GM23248 (cell line): Measurements from ENCODE around the gene USP36. TPM values are rescaled to one million over a fixed set of nuclear protein-coding genes. Genes with fewer than 3 reads are reported as not detected.
A peak's percentile ranks its signal among the peaks of the same experiment; 100 is the strongest.

ENCODE experiments used
- DNase-seq: peaks from one replicate; pipeline ENCODE4 v3.0.0-alpha.2; 2015
- H2AFZ ChIP-seq: fragments of 200-600 bp; sonication (generic); 2 replicates; pipeline ENCODE4 v1.6.1; 2016; ENCODE audit warnings: antibody characterized with exemption
- H3F3A ChIP-seq: fragments of 200-600 bp; sonication (generic); 2 replicates; pipeline ENCODE4 v1.6.1; 2016; ENCODE audit warnings: mild to moderate bottlenecking, antibody characterized with exemption, mixed run types; ENCODE audit not compliant: insufficient read depth
- H3K27ac ChIP-seq: fragments of 200-600 bp; sonication (generic); 2 replicates; pipeline ENCODE4 v1.5.1; 2016; ENCODE audit warnings: mild to moderate bottlenecking
- H3K27me3 ChIP-seq: fragments of 200-600 bp; sonication (generic); replicated peaks from 2 replicates; pipeline ENCODE4 v1.6.1; 2016; ENCODE audit warnings: mild to moderate bottlenecking; ENCODE audit not compliant: insufficient read depth
- H3K36me3 ChIP-seq: fragments of 200-600 bp; sonication (generic); 2 replicates; pipeline ENCODE4 v1.6.1; 2016; ENCODE audit warnings: low read depth, mild to moderate bottlenecking
- H3K4me1 ChIP-seq: fragments of 200-600 bp; sonication (generic); 2 replicates; pipeline ENCODE4 v1.6.1; 2016; ENCODE audit warnings: mild to moderate bottlenecking; ENCODE audit not compliant: insufficient read depth
- H3K4me2 ChIP-seq: fragments of 200-600 bp; sonication (generic); one replicate; pipeline ENCODE4 v1.6.1; 2016; ENCODE audit warnings: mild to moderate bottlenecking; ENCODE audit not compliant: unreplicated experiment
- H3K4me3 ChIP-seq: fragments of 200-600 bp; sonication (generic); 2 replicates; pipeline ENCODE4 v1.5.1; 2016; ENCODE audit warnings: mild to moderate bottlenecking
- H3K79me2 ChIP-seq: fragments of 200-600 bp; sonication (generic); 2 replicates; pipeline ENCODE4 v1.6.1; 2016; ENCODE audit warnings: mild to moderate bottlenecking; ENCODE audit not compliant: insufficient read depth
- H3K9ac ChIP-seq: fragments of 200-600 bp; sonication (generic); 2 replicates; pipeline ENCODE4 v1.6.1; 2016; ENCODE audit warnings: mild to moderate bottlenecking
- H3K9me2 ChIP-seq: fragments of 200-600 bp; sonication (generic); 2 replicates; pipeline ENCODE4 v1.6.1; 2016; ENCODE audit warnings: mixed run types, mild to moderate bottlenecking, moderate library complexity; ENCODE audit not compliant: insufficient read depth
- H3K9me3 ChIP-seq: fragments of 200-600 bp; sonication (generic); one replicate; pipeline ENCODE4 v1.6.1; 2017; ENCODE audit warnings: low read depth
- H4K20me1 ChIP-seq: fragments of 200-600 bp; sonication (generic); 2 replicates; pipeline ENCODE4 v1.6.0; 2016; ENCODE audit not compliant: insufficient read depth
- EZH2 ChIP-seq: fragments of 200-600 bp; sonication (generic); IDR thresholded peaks from 2 replicates; pipeline ENCODE4 v1.6.1; 2018; ENCODE audit warnings: antibody characterized with exemption, mild to moderate bottlenecking; ENCODE audit not compliant: insufficient read depth, poor library complexity, severe bottlenecking
- EZH2phosphoT487 ChIP-seq: fragments of 200-600 bp; sonication (generic); IDR thresholded peaks from 2 replicates; pipeline ENCODE4 v1.6.1; 2018; ENCODE audit warnings: antibody characterized with exemption, moderate library complexity, mild to moderate bottlenecking, low read depth; ENCODE audit not compliant: insufficient read depth
- WGBS, 2 experiments: methylation state at CpG; one replicate each; pipeline ENCODE4 v1.1.6; 2015 to 2017; ENCODE audit warnings: low lambda C conversion rate in 2 of 2, low coverage in 1 of 2; ENCODE audit errors: missing lambda C conversion rate in 2 of 2; 5-methylcytosine and 5-hydroxymethylcytosine counted together
- in situ Hi-C: fragments of 300-500 bp; cut with MboI; formaldehyde crosslinking; loops from 2 replicates; pipeline ENCODE4 v1.15.0; 2020
- polyA plus RNA-seq: library from polyadenylated mRNA; unstranded; fragments of >200 nt; fragmentation: Nextera tagmentation; extraction: Ambion mirVana; gene quantifications from 2 replicates; pipeline ENCODE4 v1.2.1, GENCODE V29; 2016
- total RNA-seq: library from RNA; depleted of rRNA; stranded (reverse); fragments of >200 nt; shearing (Covaris generic); gene quantifications from 2 replicates; pipeline ENCODE4 v1.2.3, GENCODE V29; 2014

The USP36 gene
- total and polyA plus RNA-seq, 2 experiments from 2014 or later, result 19.9 to 30.2 TPM

DNA sequence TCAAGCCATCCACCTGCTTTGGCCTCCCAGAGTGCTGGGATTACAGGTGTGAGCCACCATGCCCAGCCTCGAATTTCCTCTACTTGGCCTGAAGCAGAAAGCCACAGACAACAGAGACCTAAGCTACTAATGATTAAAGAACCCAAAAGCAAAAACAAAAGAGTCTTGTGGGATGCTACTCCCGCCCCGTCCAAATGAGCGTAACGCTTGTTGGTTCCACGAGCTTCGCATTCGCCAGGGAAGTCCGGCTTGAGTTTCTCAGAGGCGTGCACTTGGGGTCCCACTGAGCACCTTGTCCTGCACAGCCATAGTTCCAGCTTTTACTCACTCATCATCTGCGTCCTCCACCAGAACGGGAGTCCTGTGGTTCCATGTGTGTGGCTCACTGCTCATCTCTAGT lies 46.3 kb upstream of the USP36 start:
- no peaks in the 10 kb centered on the region for H3K36me3 ChIP-seq
- in situ Hi-C loops, result no loop called here
- no peaks in the 10 kb centered on the region for H3K9me3 ChIP-seq
- 93% methylated on average over 12 of the region's 12 CpGs for WGBS, 2 experiments
- H3K4me1 ChIP-seq, result peaks cover 28% of the 10 kb centered on the region
- DNase-seq, result no peak
- H3K27me3 ChIP-seq, result no peaks in the 10 kb centered on the region
- no peak overlapping the region for H3K4me2 ChIP-seq
- peaks cover 88% of the 10 kb centered on the region for H3K79me2 ChIP-seq
- H3F3A ChIP-seq, result peaks cover 59% of the 10 kb centered on the region
- H3K4me3 ChIP-seq, result no peak overlapping the region
- no peaks in the 10 kb centered on the region for H3K9me2 ChIP-seq
- H3K27ac ChIP-seq, result no peak overlapping the region
- H4K20me1 ChIP-seq, result no peaks in the 10 kb centered on the region
- no peak overlapping the region for H3K9ac ChIP-seq
- no peak overlapping the region for H2AFZ ChIP-seq
- TF ChIP-seq EZH2phosphoT487 (no peak), EZH2 (no peak)

- Histone ChIP-seq H3K4me3 (no peak overlapping the region), H3K4me1 (peaks cover 28% of the 10 kb centered on the region), H3K9me3 (no peaks in the 10 kb centered on the region), H3K9ac (no peak overlapping the region), H3K79me2 (peaks cover 88% of the 10 kb centered on the region), H3K27ac (0 out of 2 replicates have a peak overlapping the region, but pooled peaks have one; percentile 97), H3K9me2 (no peaks in the 10 kb centered on the region), H3K27me3 (no peaks in the 10 kb centered on the region), H3K36me3 (no peaks in the 10 kb centered on the region), H3K4me2 (no peak overlapping the region), H2AFZ (no peak overlapping the region), H3F3A (peaks cover 57% of the 10 kb centered on the region), H4K20me1 (no peaks in the 10 kb centered on the region)
- no peak for DNase-seq
- TF ChIP-seq EZH2phosphoT487 (no peak), EZH2 (no peak)
- in situ Hi-C loops, result no loop called here
- WGBS, 2 experiments, result 79 to 92% methylated on average over 8 of the region's 8 CpGs
Measured at GRCh38 chr17:78885956-78886355, 45.3 kb upstream of the USP36 start.

- Histone ChIP-seq H3K79me2 (peaks cover 88% of the 10 kb centered on the region), H4K20me1 (no peaks in the 10 kb centered on the region), H3K4me1 (peaks cover 35% of the 10 kb centered on the region), H3K9ac (peak overlapping the region; percentile 81), H3F3A (peaks cover 58% of the 10 kb centered on the region), H3K9me3 (no peaks in the 10 kb centered on the region), H3K36me3 (no peaks in the 10 kb centered on the region), H3K4me2 (peak overlapping the region; percentile 76), H3K27ac (peak overlapping the region; percentile 97), H3K27me3 (no peaks in the 10 kb centered on the region), H3K4me3 (peak overlapping the region; percentile 59), H3K9me2 (no peaks in the 10 kb centered on the region), H2AFZ (no peak overlapping the region)
- TF ChIP-seq EZH2phosphoT487, result no peak
- 80 to 82% methylated on average over 23 to 24 of the region's 24 CpGs for WGBS, 2 experiments
- DNase-seq, result no peak
- in situ Hi-C loops, result no loop called here
Measured at GRCh38 chr17:78884876-78885667, 44.5 kb upstream of the USP36 start.

DNA sequence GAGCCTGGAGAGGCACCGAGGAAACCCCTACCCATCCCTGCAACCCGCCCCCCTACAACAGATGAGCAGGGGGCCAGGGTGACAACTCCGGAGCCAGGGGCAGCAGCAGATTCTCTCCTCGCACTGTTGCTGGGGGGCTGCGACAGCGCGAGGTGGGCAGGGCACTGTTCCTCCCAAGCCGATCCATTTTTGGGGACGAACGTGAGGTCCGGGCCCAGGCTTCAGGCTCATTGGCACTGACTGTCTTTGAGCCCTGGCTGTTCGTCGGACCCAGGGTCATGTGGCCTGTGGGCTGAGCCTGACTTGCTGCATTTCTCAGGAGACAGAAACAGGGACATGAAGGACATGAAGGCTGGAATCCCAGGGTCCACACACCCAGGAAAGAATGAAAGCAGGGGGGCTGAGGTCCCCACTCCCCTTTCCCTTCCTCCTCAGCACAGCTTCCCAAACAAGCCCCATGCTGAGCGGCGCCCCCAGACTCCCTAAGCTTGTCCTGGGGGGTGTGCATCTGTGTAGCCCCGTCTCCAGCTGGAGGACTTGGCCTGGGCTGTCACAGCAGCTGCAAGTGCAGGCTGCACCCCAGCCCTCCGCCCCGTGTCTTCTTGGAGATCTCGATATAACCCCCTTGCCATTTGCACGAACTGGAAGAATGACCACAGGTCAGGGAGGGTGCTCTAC lies 43.7 kb upstream of the USP36 start:
- peak; percentile 55 for DNase-seq
- in situ Hi-C loops, result no loop called here
- Histone ChIP-seq H3K4me2 (peak overlapping the region; percentile 76), H3K9me2 (no peaks in the 10 kb centered on the region), H3K79me2 (peaks cover 85% of the 10 kb centered on the region), H2AFZ (no peak overlapping the region), H3K27me3 (no peaks in the 10 kb centered on the region), H3K36me3 (no peaks in the 10 kb centered on the region), H3K9me3 (no peaks in the 10 kb centered on the region), H3K27ac (peak overlapping the region; percentile 97), H3K9ac (peak overlapping the region; percentile 81), H3F3A (peaks cover 61% of the 10 kb centered on the region), H3K4me3 (peak overlapping the region; percentile 59), H4K20me1 (no peaks in the 10 kb centered on the region), H3K4me1 (peaks cover 40% of the 10 kb centered on the region)
- 11 to 13% methylated on average over 20 of the region's 20 CpGs for WGBS, 2 experiments
- TF ChIP-seq EZH2phosphoT487 (no peak), EZH2 (no peak)
